ENCODE results near the gene CTTNBP2.

GRCh38 chr7:117757440-117757839 lies 115.8 kb downstream of the CTTNBP2 start:
- TF ChIP-seq CTCF (IDR thresholded peaks at IDR 0.05) (no peak), POLR2A (IDR thresholded peaks at IDR 0.05) (no peak)

Measured in adrenal gland (tissue), 5 donors.